Measurements from ENCODE around the gene SETD1B. TPM values are rescaled to one million over a fixed set of nuclear protein-coding genes. Genes with fewer than 3 reads are reported as not detected.
A peak's percentile ranks its signal among the peaks of the same experiment; 100 is the strongest.

SETD1B gene
- total RNA-seq, 1 experiment from 2014 or later = 40.4 TPM

GRCh38 chr12:121822393-121823100, 18.7 kb downstream of the SETD1B start:
- no peak overlapping the region for H4K5ac ChIP-seq (ENCODE audit: insufficient read length, low read depth, low read length)
- H3K4ac ChIP-seq (ENCODE audit: low read depth, low read length) = no peak overlapping the region
- peaks cover 20 to 71% (median 48%) of the 10 kb centered on the region in 3 experiments for H3K36me3 Mint-ChIP-seq (ENCODE audit: insufficient read depth in 1 of 3, low read depth in 3 of 3)
- no peak overlapping the region for H2BK5ac ChIP-seq (ENCODE audit: insufficient read length, low read length)
- no peak overlapping the region for H3K4me3 Mint-ChIP-seq
- no peak overlapping the region for H3K4me2 ChIP-seq (ENCODE audit: insufficient read depth, insufficient read length, low read length)
- H3K23me2 ChIP-seq (ENCODE audit: insufficient read length, low read depth, low read length, poor library complexity, severe bottlenecking) = no peaks in the 10 kb centered on the region
- DNase-seq = peak; percentile 30
- H2BK15ac ChIP-seq (ENCODE audit: low read depth, low read length) = no peak overlapping the region
- no peak overlapping the region for H3K27ac ChIP-seq (ENCODE audit: insufficient read length, low read depth, low read length)
- H3K14ac ChIP-seq (ENCODE audit: insufficient read depth, low read length) = no peak overlapping the region
- no peaks in the 10 kb centered on the region for H3K4me1 Mint-ChIP-seq
- H3T11ph ChIP-seq (ENCODE audit: low read length) = no peak overlapping the region
- H3K27ac Mint-ChIP-seq = no peak overlapping the region; a peak in 1 of 7 replicates
- no peaks in the 10 kb centered on the region for H3K4me1 ChIP-seq (ENCODE audit: insufficient read depth, low read length)
- H4K91ac ChIP-seq (ENCODE audit: insufficient read length, low read depth, low read length) = no peak overlapping the region
- H3K56ac ChIP-seq (ENCODE audit: insufficient read length, low read depth, low read length) = no peak overlapping the region
- no peak overlapping the region for H3K23ac ChIP-seq (ENCODE audit: insufficient read length, low read depth, low read length)
- H4K20me1 ChIP-seq (ENCODE audit: control insufficient read depth, insufficient read depth, insufficient read length) = no peaks in the 10 kb centered on the region
- WGBS (ENCODE audit: extremely low coverage, insufficient read length, low lambda C conversion rate) = no CpG with 5 or more reads among the region's 39 CpGs
- no peaks in the 10 kb centered on the region for H3K9me3 ChIP-seq (ENCODE audit: control insufficient read depth, low read depth, low read length)
- H3K27me3 ChIP-seq (ENCODE audit: insufficient read depth, low read length) = no peaks in the 10 kb centered on the region
- no peaks in the 10 kb centered on the region for H3K79me1 ChIP-seq (ENCODE audit: insufficient read depth, low read depth, low read length, poor library complexity, severe bottlenecking)
- no peak overlapping the region for H3K9ac ChIP-seq (ENCODE audit: extremely low read depth, insufficient read length, low read length)
- H3K9me3 Mint-ChIP-seq = no peaks in the 10 kb centered on the region; a peak in 1 of 5 replicates
- no peak for TF ChIP-seq CTCF (conservative IDR thresholded peaks at IDR 0.05)
- no peak overlapping the region for H3K18ac ChIP-seq (ENCODE audit: insufficient read length, low read depth, low read length)
- no peak overlapping the region for H2BK120ac ChIP-seq (ENCODE audit: low read depth, low read length, poor library complexity, severe bottlenecking)
- H3K27me3 Mint-ChIP-seq (ENCODE audit: low read depth) = no peaks in the 10 kb centered on the region
- no peak overlapping the region for H2BK20ac ChIP-seq (ENCODE audit: low read depth, low read length, poor library complexity, severe bottlenecking)
- no peak overlapping the region for H4K8ac ChIP-seq (replicated peaks; ENCODE audit: insufficient read length, low read depth, low read length)
- no peak overlapping the region for H2AK5ac ChIP-seq (ENCODE audit: insufficient read length, low read length)
- H2BK12ac ChIP-seq (ENCODE audit: insufficient read length, low read depth, low read length) = no peak overlapping the region
- no peaks in the 10 kb centered on the region for H3K79me2 ChIP-seq (ENCODE audit: insufficient read depth, low read length)
- no peak overlapping the region for H2AFZ ChIP-seq (ENCODE audit: low read length)

Data from H9 (cell line).